Skeletal muscle tissue (tissue), 5 donors: ENCODE results near the gene ATXN7L3. TPM values are rescaled to one million over a fixed set of nuclear protein-coding genes. Genes with fewer than 3 reads are reported as not detected.
"Not testable (repeated sequence)": the region's sequence is repeated elsewhere in the genome, so short reads cannot be mapped to it uniquely, and the experiment has no call there.

Experiments used
- H3K27ac ChIP-seq: one replicate; pipeline ENCODE4 v1.7.0; 2013; ENCODE audit warnings: mild to moderate bottlenecking, low read depth, low read length, inconsistent platforms
- H3K27me3 ChIP-seq, 3 donors: one replicate each; pipeline ENCODE4 v1.7.0; 2013; ENCODE audit warnings: low read length in 3 of 3; ENCODE audit not compliant: control insufficient read depth in 3 of 3, insufficient read depth in 3 of 3
- H3K36me3 ChIP-seq, 3 donors: one replicate each; pipeline ENCODE4 v1.7.0; 2013; ENCODE audit warnings: low read length in 3 of 3; ENCODE audit not compliant: control insufficient read depth in 3 of 3, insufficient read depth in 3 of 3
- H3K4me1 ChIP-seq, 3 donors: one replicate each; pipeline ENCODE4 v1.7.0; 2013; ENCODE audit warnings: low read length in 3 of 3, mild to moderate bottlenecking in 3 of 3; ENCODE audit not compliant: control insufficient read depth in 3 of 3, insufficient read depth in 3 of 3
- H3K4me3 ChIP-seq, 3 donors: one replicate each; pipeline ENCODE4 v1.7.0; 2013; ENCODE audit warnings: low read length in 3 of 3
- H3K9ac ChIP-seq, 3 donors: one replicate each; pipeline ENCODE4 v1.7.0; 2013; ENCODE audit warnings: low read length in 3 of 3, mild to moderate bottlenecking in 3 of 3, moderate library complexity in 2 of 3, low read depth in 1 of 3
- H3K9me3 ChIP-seq, 3 donors: one replicate each; pipeline ENCODE4 v1.7.0; 2013; ENCODE audit warnings: low read length in 3 of 3; ENCODE audit not compliant: control insufficient read depth in 3 of 3
- small RNA-seq: library from RNA; depleted of rRNA; stranded (forward); fragments of <200 nt; gene quantifications from one replicate; pipeline ENCODE3, GENCODE V24; 2014
- total RNA-seq: library from RNA; depleted of rRNA; stranded (reverse); fragments of >200 nt; gene quantifications from one replicate; pipeline ENCODE4 v1.2.3, GENCODE V29; 2014
- donor health status: Osteomylitis.

Gene ATXN7L3
- total RNA-seq, 1 donor from 2014 or later, result 21.4 TPM

- peaks cover 25 to 43% (median 33%) of the 10 kb centered on the region in 3 donors for H3K4me1 ChIP-seq
- not testable (repeated sequence) for H3K36me3 ChIP-seq, H3K9me3 ChIP-seq, H3K27me3 ChIP-seq, H3K4me3 ChIP-seq, H3K27ac ChIP-seq, H3K9ac ChIP-seq
Measured at GRCh38 chr17:44143921-44144320, 55.8 kb downstream of the ATXN7L3 start.

Small RNA genes within 50 kb of the gene (small RNA-seq; reads per million reads assigned to genes)
- gene MIR6782, result not detected

Other genes starting within 250 kb of the ATXN7L3 start
- gene PYY, start 245.9 kb downstream of the ATXN7L3 start, total RNA-seq, result not detected
- gene NAGS, start 195.3 kb downstream of the ATXN7L3 start, total RNA-seq, result under 0.01 TPM
- 67.3 TPM for gene TMEM101, start 184.9 kb downstream of the ATXN7L3 start, total RNA-seq
- 13.6 TPM for gene LSM12, start 133.2 kb downstream of the ATXN7L3 start, total RNA-seq
- gene G6PC3, start 129.1 kb downstream of the ATXN7L3 start, total RNA-seq, result 13.0 TPM
- 44.4 TPM for gene HDAC5, start 76.2 kb downstream of the ATXN7L3 start, total RNA-seq
- 1.0 TPM for gene HROB, start 58.0 kb downstream of the ATXN7L3 start, total RNA-seq
- 4.7 TPM for gene ASB16, start 29.2 kb downstream of the ATXN7L3 start, total RNA-seq
- 24.0 TPM for gene TMUB2, start 12.9 kb downstream of the ATXN7L3 start, total RNA-seq
- gene UBTF, start 19.8 kb upstream of the ATXN7L3 start, total RNA-seq, result 51.7 TPM
- 47.0 TPM for gene SLC4A1, start 68.3 kb upstream of the ATXN7L3 start, total RNA-seq
- gene RUNDC3A, start 108.7 kb upstream of the ATXN7L3 start, total RNA-seq, result 6.8 TPM
- 65.2 TPM for gene SLC25A39, start 124.9 kb upstream of the ATXN7L3 start, total RNA-seq
- 270 TPM for gene GRN, start 145.4 kb upstream of the ATXN7L3 start, total RNA-seq
- 38.6 TPM for gene FAM171A2, start 164.0 kb upstream of the ATXN7L3 start, total RNA-seq
- 2.6 TPM for gene ITGA2B, start 189.8 kb upstream of the ATXN7L3 start, total RNA-seq